Calu3 (cell line): ENCODE data around the gene TGFBR3. TPM values are rescaled to one million over a fixed set of nuclear protein-coding genes. Genes with fewer than 3 reads are reported as not detected.

Source experiments
- BruUV-seq: library from RNA; stranded (reverse); fragments of 400-500 nt; replicated peaks from 2 replicates; lab custom pipeline; 2021; lab: Mats Ljungman, UMichigan
- CTCF ChIA-PET: fragments of 300-600 bp; sonication (Branson Sonifier 250); formaldehyde crosslinking; loops from one replicate; lab custom pipeline; 2022; ENCODE audit warnings: antibody characterized with exemption; lab: Charles Lee
- DNase-seq: peaks from one replicate; pipeline ENCODE4 v3.0.0; 2022
- H3K27ac Mint-ChIP-seq: one replicate; pipeline ENCODE4 v1.8.0; 2022; ENCODE audit warnings: mixed read lengths; ENCODE audit not compliant: unreplicated experiment
- H3K27me3 Mint-ChIP-seq: one replicate; pipeline ENCODE4 v1.8.0; 2022; ENCODE audit warnings: mixed read lengths; ENCODE audit not compliant: unreplicated experiment
- H3K36me3 Mint-ChIP-seq: one replicate; pipeline ENCODE4 v1.8.0; 2022; ENCODE audit warnings: mild to moderate bottlenecking, moderate library complexity, mixed read lengths; ENCODE audit not compliant: insufficient read depth, unreplicated experiment
- H3K4me1 Mint-ChIP-seq: one replicate; pipeline ENCODE4 v1.8.0; 2022; ENCODE audit warnings: mild to moderate bottlenecking, low read depth, mixed read lengths; ENCODE audit not compliant: unreplicated experiment
- H3K4me3 Mint-ChIP-seq: one replicate; pipeline ENCODE4 v1.8.0; 2022; ENCODE audit warnings: mild to moderate bottlenecking, low read depth, moderate library complexity, mixed read lengths; ENCODE audit not compliant: unreplicated experiment
- H3K9me3 Mint-ChIP-seq: one replicate; pipeline ENCODE4 v1.8.0; 2022; ENCODE audit warnings: low read depth, mixed read lengths; ENCODE audit not compliant: unreplicated experiment
- CTCF ChIP-seq: fragments of 200-600 bp; IDR thresholded peaks from one replicate; pipeline ENCODE4 v1.8.0; 2022; ENCODE audit warnings: antibody characterized with exemption; ENCODE audit not compliant: unreplicated experiment
- intact Hi-C: fragments of 100-400 bp; cut with micrococcal nuclease; formaldehyde crosslinking; loops from one replicate; pipeline ENCODE4 v1.10.0; 2022; ENCODE audit not compliant: unreplicated experiment
- total RNA-seq: library from RNA; stranded (reverse); gene quantifications from 2 replicates; pipeline ENCODE4 v1.2.3, GENCODE V29; 2022

The TGFBR3 gene
- total RNA-seq, 1 experiment from 2014 or later, result 10.8 TPM

- no peaks in the 10 kb centered on the region for H3K4me1 Mint-ChIP-seq
- no peak overlapping the region for H3K27ac Mint-ChIP-seq
- no peak for DNase-seq
- intact Hi-C loops, result no loop called here
- no peak overlapping the region for H3K4me3 Mint-ChIP-seq
- H3K36me3 Mint-ChIP-seq, result no peaks in the 10 kb centered on the region
- no TSS peak for BruUV-seq
- H3K9me3 Mint-ChIP-seq, result no peaks in the 10 kb centered on the region
- H3K27me3 Mint-ChIP-seq, result no peaks in the 10 kb centered on the region
- no peak for TF ChIP-seq CTCF
- CTCF ChIA-PET, result interaction anchor here (0.6 to 0.7 kb wide), 2 partner anchors 83 to 1802 kb away, joined by 3 to 10 read pairs; no protein-coding TSS in a partner anchor
Observed at GRCh38 chr1:91787919-91788318, 98.0 kb downstream of the TGFBR3 start.

DNA sequence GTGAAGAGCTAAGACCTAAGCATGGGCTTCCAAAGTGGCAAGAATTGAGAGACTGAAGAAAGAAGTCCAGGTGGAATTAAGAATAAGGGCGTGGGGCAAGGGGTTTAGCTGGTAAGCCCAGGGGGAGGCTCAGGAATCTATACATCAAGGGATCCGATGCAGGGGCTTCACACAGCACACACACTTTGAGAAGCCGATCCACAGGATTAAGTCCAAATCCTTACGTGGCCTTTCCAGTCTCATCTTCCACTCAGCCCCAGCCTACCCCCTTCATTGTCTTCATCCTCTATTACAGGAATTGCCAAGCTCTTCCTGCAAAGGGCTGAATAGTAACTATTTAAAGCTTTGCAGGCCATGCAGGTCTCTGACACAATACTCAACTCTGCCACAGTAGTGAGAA is 101.3 kb downstream of the TGFBR3 start:
- intact Hi-C loops, result no loop called here
- Mint-ChIP-seq H3K4me1 (no peaks in the 10 kb centered on the region), H3K9me3 (no peaks in the 10 kb centered on the region), H3K4me3 (no peak overlapping the region), H3K36me3 (no peaks in the 10 kb centered on the region), H3K27ac (no peak overlapping the region), H3K27me3 (no peaks in the 10 kb centered on the region)
- BruUV-seq, result no TSS peak
- CTCF ChIA-PET, result interaction anchor here (0.6 to 0.8 kb wide), 2 partner anchors 16 to 88 kb away, joined by 3 read pairs; no protein-coding TSS in a partner anchor
- no peak for DNase-seq
- no peak for TF ChIP-seq CTCF

DNA sequence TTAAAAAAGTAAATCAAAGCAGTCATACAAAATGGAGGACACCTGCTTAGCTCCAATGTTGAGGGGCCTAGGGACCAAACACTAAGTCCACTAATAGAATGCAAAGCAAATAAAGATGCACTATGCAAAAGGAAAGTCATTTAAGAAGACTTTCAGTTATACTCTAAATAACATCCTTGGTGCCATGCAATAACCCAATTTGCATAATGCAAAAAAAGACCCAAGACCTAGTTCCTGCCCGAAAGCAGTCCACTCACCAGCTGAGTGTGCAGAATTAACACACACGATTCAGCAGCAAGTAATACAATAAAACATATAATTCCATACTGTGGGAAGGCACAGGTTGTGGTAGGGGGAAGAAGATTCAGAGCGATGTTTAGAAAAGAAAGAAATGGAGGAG is 101.8 kb downstream of the TGFBR3 start:
- CTCF ChIA-PET, result interaction anchor here (0.6 to 1.1 kb wide), 3 partner anchors 16 to 89 kb away, joined by 3 read pairs; no protein-coding TSS in a partner anchor
- no peaks in the 10 kb centered on the region for H3K27me3 Mint-ChIP-seq
- H3K36me3 Mint-ChIP-seq, result no peaks in the 10 kb centered on the region
- H3K9me3 Mint-ChIP-seq, result no peaks in the 10 kb centered on the region
- H3K4me3 Mint-ChIP-seq, result no peak overlapping the region
- no peak overlapping the region for H3K27ac Mint-ChIP-seq
- no peaks in the 10 kb centered on the region for H3K4me1 Mint-ChIP-seq
- TF ChIP-seq CTCF, result no peak
- DNase-seq, result no peak
- BruUV-seq, result no TSS peak
- intact Hi-C loops, result no loop called here

DNA sequence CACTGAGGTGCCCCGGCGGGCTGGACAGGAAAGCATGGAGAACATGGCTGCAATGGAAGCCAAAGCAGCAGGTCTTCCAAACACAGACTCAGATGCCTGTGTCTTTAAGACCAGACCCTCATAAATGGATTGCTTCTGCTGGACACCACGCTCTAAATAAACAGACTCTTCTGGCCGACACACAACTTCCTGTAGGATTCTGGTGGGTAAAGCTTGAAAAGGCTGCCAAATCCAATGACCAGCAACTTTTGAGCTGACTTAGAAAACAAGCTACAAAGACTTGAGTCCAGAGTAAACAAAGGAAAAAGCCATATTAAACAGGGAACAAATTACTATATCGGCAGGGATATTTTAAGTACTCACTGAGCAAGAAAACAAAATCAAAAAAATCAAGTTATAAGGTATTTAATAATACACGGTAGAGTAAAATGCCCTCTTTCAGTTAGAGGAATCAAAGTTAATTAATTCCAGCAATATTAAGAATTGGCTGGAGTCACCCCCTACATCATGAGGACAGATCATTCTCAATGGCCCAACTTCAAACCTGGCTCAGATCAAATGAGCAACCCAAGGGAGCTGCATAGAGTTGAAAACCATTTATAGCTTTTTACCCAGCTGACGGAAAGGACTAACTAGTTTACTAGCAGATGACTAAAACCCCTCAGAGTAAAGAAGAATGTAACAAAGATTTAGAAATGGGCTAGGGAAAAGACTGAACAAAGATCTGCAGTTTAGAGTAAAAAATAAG is 102.4 kb downstream of the TGFBR3 start:
- H3K9me3 Mint-ChIP-seq, result no peaks in the 10 kb centered on the region
- no peaks in the 10 kb centered on the region for H3K27me3 Mint-ChIP-seq
- H3K36me3 Mint-ChIP-seq, result no peaks in the 10 kb centered on the region
- no peak overlapping the region for H3K4me3 Mint-ChIP-seq
- DNase-seq, result no peak
- BruUV-seq, result no TSS peak
- TF ChIP-seq CTCF, result no peak
- CTCF ChIA-PET, result interaction anchor here (0.6 to 1.1 kb wide), 2 partner anchors 17 to 89 kb away, joined by 3 read pairs; no protein-coding TSS in a partner anchor
- intact Hi-C loops, result no loop called here
- no peaks in the 10 kb centered on the region for H3K4me1 Mint-ChIP-seq
- H3K27ac Mint-ChIP-seq, result no peak overlapping the region
